ENCODE measurements around the gene CCR9. TPM values are rescaled to one million over a fixed set of nuclear protein-coding genes. Genes with fewer than 3 reads are reported as not detected.
A peak's percentile ranks its signal among the peaks of the same experiment; 100 is the strongest.

Gene CCR9
- total and polyA plus RNA-seq, 10 of the 15 experiments (the other 5 are each of a cell fraction or from before 2014, with no cell fraction given) = 0.05 to 3.9 (median 2.4) TPM

DNA sequence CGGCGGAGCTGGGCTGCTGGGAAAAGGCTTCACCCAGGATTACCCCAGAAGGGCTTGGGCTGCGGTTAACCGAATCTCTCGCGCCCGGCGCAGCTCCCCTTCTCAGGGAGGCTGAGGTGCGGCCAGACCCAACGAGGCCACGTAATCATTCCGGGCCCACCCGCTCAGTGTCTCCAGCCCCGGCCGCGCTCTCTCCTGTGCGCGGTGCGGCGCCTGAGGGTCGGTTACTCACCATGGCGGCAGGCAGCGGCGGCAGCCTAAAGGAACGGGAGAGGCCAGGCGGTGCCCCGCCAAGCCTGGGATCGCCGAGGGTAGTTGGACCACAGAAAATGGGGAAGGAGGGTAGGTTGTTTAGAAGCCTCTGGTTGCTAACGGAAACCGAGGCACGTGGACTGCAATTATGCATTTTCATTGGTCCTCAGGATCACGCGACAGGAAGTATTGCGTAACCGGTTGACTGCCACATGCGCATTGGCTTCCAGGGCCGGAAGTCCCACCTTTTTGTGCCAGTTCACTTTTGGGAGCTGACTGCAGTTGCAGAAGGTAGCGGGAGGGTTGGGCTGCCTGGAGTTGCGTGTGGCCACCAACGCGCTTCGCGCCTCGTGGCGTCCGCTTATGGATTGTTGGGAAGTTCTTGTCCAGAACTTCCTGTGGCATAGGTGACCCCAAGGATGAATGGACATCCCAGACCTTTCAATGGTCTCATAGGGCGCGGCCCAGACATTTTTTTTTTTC, 44.4 kb upstream of the CCR9 start, which contains the start of gene LZTFL1 (continued):
- TF ChIP-seq, protein P1, sequence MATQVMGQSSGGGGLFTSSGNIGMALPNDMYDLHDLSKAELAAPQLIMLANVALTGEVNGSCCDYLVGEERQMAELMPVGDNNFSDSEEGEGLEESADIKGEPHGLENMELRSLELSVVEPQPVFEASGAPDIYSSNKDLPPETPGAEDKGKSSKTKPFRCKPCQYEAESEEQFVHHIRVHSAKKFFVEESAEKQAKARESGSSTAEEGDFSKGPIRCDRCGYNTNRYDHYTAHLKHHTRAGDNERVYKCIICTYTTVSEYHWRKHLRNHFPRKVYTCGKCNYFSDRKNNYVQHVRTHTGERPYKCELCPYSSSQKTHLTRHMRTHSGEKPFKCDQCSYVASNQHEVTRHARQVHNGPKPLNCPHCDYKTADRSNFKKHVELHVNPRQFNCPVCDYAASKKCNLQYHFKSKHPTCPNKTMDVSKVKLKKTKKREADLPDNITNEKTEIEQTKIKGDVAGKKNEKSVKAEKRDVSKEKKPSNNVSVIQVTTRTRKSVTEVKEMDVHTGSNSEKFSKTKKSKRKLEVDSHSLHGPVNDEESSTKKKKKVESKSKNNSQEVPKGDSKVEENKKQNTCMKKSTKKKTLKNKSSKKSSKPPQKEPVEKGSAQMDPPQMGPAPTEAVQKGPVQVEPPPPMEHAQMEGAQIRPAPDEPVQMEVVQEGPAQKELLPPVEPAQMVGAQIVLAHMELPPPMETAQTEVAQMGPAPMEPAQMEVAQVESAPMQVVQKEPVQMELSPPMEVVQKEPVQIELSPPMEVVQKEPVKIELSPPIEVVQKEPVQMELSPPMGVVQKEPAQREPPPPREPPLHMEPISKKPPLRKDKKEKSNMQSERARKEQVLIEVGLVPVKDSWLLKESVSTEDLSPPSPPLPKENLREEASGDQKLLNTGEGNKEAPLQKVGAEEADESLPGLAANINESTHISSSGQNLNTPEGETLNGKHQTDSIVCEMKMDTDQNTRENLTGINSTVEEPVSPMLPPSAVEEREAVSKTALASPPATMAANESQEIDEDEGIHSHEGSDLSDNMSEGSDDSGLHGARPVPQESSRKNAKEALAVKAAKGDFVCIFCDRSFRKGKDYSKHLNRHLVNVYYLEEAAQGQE (IDR thresholded peaks at IDR 0.05; ENCODE audit: low read depth, low read length) = no peak
- TF ChIP-seq MEF2B (IDR thresholded peaks at IDR 0.05; ENCODE audit: partially characterized antibody, poor library complexity, severe bottlenecking) = no peak
- TF ChIP-seq, protein P2, sequence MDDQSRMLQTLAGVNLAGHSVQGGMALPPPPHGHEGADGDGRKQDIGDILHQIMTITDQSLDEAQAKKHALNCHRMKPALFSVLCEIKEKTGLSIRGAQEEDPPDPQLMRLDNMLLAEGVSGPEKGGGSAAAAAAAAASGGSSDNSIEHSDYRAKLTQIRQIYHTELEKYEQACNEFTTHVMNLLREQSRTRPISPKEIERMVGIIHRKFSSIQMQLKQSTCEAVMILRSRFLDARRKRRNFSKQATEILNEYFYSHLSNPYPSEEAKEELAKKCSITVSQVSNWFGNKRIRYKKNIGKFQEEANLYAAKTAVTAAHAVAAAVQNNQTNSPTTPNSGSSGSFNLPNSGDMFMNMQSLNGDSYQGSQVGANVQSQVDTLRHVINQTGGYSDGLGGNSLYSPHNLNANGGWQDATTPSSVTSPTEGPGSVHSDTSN (IDR thresholded peaks at IDR 0.05; ENCODE audit: insufficient replicate concordance, low read depth, low read length) = peak; percentile 32
- TF ChIP-seq SMAD5 (IDR thresholded peaks at IDR 0.05; ENCODE audit: low read depth) = peak; percentile 38; the same call in 1 of the 2 replicates
- TF ChIP-seq SMC3 (IDR thresholded peaks at IDR 0.05; ENCODE audit: borderline replicate concordance, low read length) = no peak
- peak; percentile 98 for TF ChIP-seq SIN3A (IDR thresholded peaks at IDR 0.05; ENCODE audit: low read depth, low read length)
- peak; percentile 95 for TF ChIP-seq GABPA (IDR thresholded peaks at IDR 0.05; ENCODE audit: low read depth)
- TF ChIP-seq RBBP5 (conservative IDR thresholded peaks at IDR 0.05) = no peak
- no peak for TF ChIP-seq RB1 (IDR thresholded peaks at IDR 0.05; ENCODE audit: borderline replicate concordance)
- no peak for TF ChIP-seq SREBF1 (IDR thresholded peaks at IDR 0.05; ENCODE audit: low read length)
- TF ChIP-seq, protein P3, sequence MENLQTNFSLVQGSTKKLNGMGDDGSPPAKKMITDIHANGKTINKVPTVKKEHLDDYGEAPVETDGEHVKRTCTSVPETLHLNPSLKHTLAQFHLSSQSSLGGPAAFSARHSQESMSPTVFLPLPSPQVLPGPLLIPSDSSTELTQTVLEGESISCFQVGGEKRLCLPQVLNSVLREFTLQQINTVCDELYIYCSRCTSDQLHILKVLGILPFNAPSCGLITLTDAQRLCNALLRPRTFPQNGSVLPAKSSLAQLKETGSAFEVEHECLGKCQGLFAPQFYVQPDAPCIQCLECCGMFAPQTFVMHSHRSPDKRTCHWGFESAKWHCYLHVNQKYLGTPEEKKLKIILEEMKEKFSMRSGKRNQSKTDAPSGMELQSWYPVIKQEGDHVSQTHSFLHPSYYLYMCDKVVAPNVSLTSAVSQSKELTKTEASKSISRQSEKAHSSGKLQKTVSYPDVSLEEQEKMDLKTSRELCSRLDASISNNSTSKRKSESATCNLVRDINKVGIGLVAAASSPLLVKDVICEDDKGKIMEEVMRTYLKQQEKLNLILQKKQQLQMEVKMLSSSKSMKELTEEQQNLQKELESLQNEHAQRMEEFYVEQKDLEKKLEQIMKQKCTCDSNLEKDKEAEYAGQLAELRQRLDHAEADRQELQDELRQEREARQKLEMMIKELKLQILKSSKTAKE (IDR thresholded peaks at IDR 0.05; ENCODE audit: low read depth, poor library complexity, severe bottlenecking) = no peak
- no peak for TF ChIP-seq PAX8 (IDR thresholded peaks at IDR 0.05)
- TF ChIP-seq, protein P4, sequence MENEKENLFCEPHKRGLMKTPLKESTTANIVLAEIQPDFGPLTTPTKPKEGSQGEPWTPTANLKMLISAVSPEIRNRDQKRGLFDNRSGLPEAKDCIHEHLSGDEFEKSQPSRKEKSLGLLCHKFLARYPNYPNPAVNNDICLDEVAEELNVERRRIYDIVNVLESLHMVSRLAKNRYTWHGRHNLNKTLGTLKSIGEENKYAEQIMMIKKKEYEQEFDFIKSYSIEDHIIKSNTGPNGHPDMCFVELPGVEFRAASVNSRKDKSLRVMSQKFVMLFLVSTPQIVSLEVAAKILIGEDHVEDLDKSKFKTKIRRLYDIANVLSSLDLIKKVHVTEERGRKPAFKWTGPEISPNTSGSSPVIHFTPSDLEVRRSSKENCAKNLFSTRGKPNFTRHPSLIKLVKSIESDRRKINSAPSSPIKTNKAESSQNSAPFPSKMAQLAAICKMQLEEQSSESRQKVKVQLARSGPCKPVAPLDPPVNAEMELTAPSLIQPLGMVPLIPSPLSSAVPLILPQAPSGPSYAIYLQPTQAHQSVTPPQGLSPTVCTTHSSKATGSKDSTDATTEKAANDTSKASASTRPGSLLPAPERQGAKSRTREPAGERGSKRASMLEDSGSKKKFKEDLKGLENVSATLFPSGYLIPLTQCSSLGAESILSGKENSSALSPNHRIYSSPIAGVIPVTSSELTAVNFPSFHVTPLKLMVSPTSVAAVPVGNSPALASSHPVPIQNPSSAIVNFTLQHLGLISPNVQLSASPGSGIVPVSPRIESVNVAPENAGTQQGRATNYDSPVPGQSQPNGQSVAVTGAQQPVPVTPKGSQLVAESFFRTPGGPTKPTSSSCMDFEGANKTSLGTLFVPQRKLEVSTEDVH (IDR thresholded peaks at IDR 0.05; ENCODE audit: low read depth, partially characterized antibody) = peak; percentile 45
- TF ChIP-seq, protein P5, sequence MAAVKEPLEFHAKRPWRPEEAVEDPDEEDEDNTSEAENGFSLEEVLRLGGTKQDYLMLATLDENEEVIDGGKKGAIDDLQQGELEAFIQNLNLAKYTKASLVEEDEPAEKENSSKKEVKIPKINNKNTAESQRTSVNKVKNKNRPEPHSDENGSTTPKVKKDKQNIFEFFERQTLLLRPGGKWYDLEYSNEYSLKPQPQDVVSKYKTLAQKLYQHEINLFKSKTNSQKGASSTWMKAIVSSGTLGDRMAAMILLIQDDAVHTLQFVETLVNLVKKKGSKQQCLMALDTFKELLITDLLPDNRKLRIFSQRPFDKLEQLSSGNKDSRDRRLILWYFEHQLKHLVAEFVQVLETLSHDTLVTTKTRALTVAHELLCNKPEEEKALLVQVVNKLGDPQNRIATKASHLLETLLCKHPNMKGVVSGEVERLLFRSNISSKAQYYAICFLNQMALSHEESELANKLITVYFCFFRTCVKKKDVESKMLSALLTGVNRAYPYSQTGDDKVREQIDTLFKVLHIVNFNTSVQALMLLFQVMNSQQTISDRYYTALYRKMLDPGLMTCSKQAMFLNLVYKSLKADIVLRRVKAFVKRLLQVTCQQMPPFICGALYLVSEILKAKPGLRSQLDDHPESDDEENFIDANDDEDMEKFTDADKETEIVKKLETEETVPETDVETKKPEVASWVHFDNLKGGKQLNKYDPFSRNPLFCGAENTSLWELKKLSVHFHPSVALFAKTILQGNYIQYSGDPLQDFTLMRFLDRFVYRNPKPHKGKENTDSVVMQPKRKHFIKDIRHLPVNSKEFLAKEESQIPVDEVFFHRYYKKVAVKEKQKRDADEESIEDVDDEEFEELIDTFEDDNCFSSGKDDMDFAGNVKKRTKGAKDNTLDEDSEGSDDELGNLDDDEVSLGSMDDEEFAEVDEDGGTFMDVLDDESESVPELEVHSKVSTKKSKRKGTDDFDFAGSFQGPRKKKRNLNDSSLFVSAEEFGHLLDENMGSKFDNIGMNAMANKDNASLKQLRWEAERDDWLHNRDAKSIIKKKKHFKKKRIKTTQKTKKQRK (IDR thresholded peaks at IDR 0.05; ENCODE audit: low read depth, low read length) = peak; percentile 20; the same call in 1 of the 2 replicates
